PC-3 (cell line): Measurements from ENCODE around the gene LSG1.

Experiments
- EZH2 ChIP-seq: fragments of 300-600 bp; sonication (generic); IDR thresholded peaks from one replicate; pipeline ENCODE4 v1.6.1; 2017; ENCODE audit warnings: antibody characterized with exemption, mild to moderate bottlenecking, low read length; ENCODE audit not compliant: unreplicated experiment
- EZH2phosphoT487 ChIP-seq: fragments of 300-600 bp; sonication (generic); IDR thresholded peaks from 2 replicates; pipeline ENCODE4 v1.6.1; 2018; ENCODE audit warnings: mild to moderate bottlenecking, antibody characterized with exemption, low read length, borderline replicate concordance
- TF ChIP-seq, protein P1 (sequence below): fragments of 300-600 bp; sonication (generic); conservative IDR thresholded peaks from 2 replicates; pipeline ENCODE4 v1.5.1; 2017; ENCODE audit warnings: antibody characterized with exemption, low read depth, mild to moderate bottlenecking, low read length

DNA sequence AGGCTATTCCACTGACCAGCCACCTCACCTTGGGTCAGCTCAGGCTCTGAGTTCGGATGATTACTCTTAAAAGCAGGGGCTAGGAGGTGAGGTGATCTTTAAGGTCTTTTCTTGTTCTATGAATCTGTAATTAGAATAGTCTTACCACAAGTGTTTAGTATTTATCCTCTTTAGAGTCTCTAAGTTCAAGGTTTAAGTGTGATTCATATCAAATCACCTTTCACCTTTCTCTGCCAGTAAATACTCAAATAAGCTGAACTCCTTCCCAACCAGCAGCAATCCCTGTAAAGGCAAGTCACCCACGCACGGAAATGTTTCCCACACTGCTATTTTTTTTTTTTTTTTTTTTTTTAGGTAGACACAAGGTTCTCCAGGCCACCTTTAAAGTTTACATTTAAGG lies 24.2 kb downstream of the LSG1 start:
- TF ChIP-seq, protein P1, sequence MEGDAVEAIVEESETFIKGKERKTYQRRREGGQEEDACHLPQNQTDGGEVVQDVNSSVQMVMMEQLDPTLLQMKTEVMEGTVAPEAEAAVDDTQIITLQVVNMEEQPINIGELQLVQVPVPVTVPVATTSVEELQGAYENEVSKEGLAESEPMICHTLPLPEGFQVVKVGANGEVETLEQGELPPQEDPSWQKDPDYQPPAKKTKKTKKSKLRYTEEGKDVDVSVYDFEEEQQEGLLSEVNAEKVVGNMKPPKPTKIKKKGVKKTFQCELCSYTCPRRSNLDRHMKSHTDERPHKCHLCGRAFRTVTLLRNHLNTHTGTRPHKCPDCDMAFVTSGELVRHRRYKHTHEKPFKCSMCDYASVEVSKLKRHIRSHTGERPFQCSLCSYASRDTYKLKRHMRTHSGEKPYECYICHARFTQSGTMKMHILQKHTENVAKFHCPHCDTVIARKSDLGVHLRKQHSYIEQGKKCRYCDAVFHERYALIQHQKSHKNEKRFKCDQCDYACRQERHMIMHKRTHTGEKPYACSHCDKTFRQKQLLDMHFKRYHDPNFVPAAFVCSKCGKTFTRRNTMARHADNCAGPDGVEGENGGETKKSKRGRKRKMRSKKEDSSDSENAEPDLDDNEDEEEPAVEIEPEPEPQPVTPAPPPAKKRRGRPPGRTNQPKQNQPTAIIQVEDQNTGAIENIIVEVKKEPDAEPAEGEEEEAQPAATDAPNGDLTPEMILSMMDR: no peak
- no peak for TF ChIP-seq EZH2phosphoT487
- no peak for TF ChIP-seq EZH2
